ENCODE results near the gene ABCF3.

DNA sequence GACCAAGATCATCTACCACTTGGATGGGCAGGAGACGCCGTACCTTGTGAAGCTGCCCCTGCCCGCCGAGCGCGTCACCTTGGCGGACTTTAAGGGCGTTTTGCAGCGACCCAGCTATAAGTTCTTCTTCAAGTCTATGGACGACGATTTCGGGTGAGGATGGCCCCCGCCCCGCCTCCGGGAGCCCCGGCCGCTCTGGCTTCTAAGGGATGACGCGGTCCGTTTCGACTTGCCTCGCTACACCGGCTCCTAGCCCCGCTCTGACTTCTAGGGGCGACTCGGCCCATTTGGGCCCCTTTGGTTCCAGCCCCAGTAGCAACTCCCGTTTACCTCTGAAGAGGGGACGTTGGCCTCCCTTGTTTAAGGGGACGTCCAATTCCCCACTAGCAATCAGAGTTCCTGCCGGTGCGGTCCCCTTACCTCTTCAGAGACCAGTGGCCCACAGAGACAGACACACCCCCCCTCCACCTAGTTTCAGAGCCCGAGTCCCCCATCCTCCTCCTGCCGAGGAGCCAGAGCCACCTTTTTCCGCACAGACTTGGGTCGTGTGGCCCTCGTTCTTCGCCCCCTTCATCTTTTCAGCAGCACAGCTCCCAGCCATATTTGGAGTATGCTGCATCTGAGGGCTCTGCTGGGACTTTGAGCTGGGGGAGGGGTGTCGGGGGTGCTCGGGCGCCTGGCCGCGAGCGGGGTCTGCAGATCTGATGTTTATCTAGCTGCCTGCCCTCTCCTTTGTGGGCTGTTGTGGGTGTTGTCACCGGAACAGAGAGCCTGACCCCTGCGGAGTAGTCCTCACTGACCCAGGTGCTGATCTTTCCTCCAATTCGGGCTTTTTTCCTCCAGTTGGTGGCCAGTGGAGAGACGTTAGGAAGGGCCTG lies 30.1 kb upstream of the ABCF3 start:
- TF ChIP-seq, protein P1, sequence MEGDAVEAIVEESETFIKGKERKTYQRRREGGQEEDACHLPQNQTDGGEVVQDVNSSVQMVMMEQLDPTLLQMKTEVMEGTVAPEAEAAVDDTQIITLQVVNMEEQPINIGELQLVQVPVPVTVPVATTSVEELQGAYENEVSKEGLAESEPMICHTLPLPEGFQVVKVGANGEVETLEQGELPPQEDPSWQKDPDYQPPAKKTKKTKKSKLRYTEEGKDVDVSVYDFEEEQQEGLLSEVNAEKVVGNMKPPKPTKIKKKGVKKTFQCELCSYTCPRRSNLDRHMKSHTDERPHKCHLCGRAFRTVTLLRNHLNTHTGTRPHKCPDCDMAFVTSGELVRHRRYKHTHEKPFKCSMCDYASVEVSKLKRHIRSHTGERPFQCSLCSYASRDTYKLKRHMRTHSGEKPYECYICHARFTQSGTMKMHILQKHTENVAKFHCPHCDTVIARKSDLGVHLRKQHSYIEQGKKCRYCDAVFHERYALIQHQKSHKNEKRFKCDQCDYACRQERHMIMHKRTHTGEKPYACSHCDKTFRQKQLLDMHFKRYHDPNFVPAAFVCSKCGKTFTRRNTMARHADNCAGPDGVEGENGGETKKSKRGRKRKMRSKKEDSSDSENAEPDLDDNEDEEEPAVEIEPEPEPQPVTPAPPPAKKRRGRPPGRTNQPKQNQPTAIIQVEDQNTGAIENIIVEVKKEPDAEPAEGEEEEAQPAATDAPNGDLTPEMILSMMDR (IDR thresholded peaks at IDR 0.05; ENCODE audit: extremely low read depth in 1 of 2, insufficient read depth in 1 of 2, low read depth in 1 of 2, low read length in 2 of 2): no peak
- no peak for TF ChIP-seq POLR2AphosphoS5 (IDR thresholded peaks at IDR 0.05; ENCODE audit: insufficient read depth, low read depth, low read length)
- no peak for TF ChIP-seq POLR2A (IDR thresholded peaks at IDR 0.05; ENCODE audit: low read depth, low read length)
- TF ChIP-seq, protein P2, sequence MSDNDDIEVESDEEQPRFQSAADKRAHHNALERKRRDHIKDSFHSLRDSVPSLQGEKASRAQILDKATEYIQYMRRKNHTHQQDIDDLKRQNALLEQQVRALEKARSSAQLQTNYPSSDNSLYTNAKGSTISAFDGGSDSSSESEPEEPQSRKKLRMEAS (IDR thresholded peaks at IDR 0.05; ENCODE audit: insufficient read depth, insufficient read length): no peak
- TF ChIP-seq EZH2 (IDR thresholded peaks at IDR 0.05; ENCODE audit: borderline replicate concordance, low read depth, low read length, severe bottlenecking): no peak
- no peak for TF ChIP-seq JUN (IDR thresholded peaks at IDR 0.05; ENCODE audit: borderline replicate concordance, insufficient read depth, insufficient read length, low read depth)
- TF ChIP-seq FOS (IDR thresholded peaks at IDR 0.05; ENCODE audit: borderline replicate concordance, insufficient read depth, low read length): no peak
